ENCODE data around the gene AXDND1.

The AXDND1 gene

DNA sequence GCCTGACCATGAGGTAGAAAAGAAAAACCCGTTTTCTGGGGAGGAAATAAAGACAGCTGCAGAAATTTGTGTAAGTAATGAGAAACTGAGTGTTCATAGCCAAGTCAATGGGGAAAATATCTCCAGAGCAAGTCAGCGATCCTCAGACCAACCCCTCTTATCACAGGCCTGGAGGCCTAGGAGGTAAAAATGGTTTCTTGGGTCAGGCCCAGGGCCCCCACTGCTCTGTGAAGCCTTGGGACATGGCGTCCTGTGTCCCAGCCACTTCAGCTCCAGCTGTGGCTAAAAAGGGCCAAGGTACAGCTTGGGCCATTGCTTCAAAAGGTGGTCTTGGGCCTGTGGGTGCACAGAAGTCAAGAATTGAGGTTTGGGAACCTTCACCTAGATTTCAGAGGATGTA is 108.9 kb downstream of the AXDND1 start:
- Histone ChIP-seq H3K9me3 (replicated peaks; ENCODE audit: insufficient read depth, low read length) (no peaks in the 10 kb centered on the region), H3F3A (ENCODE audit: insufficient read depth, low read length) (no peaks in the 10 kb centered on the region), H3K27me3 (replicated peaks; ENCODE audit: insufficient read depth, low read length) (no peaks in the 10 kb centered on the region), H3K9ac (ENCODE audit: low read length) (no peak overlapping the region), H3K36me3 (replicated peaks; ENCODE audit: insufficient read depth, low read length) (no peaks in the 10 kb centered on the region), H3K27ac (ENCODE audit: low read length) (no peak overlapping the region), H3K4me1 (ENCODE audit: low read length) (no peaks in the 10 kb centered on the region), H3K4me2 (ENCODE audit: low read depth, low read length) (no peak overlapping the region), H2AFZ (ENCODE audit: low read length) (no peak overlapping the region), H3K79me2 (ENCODE audit: low read length) (no peaks in the 10 kb centered on the region), H3K9me2 (replicated peaks; ENCODE audit: insufficient read depth, low read length) (no peaks in the 10 kb centered on the region), H4K20me1 (ENCODE audit: insufficient read depth, low read length) (no peaks in the 10 kb centered on the region), H3K4me3 (ENCODE audit: low read length) (no peak overlapping the region)
- TF ChIP-seq, protein P1, sequence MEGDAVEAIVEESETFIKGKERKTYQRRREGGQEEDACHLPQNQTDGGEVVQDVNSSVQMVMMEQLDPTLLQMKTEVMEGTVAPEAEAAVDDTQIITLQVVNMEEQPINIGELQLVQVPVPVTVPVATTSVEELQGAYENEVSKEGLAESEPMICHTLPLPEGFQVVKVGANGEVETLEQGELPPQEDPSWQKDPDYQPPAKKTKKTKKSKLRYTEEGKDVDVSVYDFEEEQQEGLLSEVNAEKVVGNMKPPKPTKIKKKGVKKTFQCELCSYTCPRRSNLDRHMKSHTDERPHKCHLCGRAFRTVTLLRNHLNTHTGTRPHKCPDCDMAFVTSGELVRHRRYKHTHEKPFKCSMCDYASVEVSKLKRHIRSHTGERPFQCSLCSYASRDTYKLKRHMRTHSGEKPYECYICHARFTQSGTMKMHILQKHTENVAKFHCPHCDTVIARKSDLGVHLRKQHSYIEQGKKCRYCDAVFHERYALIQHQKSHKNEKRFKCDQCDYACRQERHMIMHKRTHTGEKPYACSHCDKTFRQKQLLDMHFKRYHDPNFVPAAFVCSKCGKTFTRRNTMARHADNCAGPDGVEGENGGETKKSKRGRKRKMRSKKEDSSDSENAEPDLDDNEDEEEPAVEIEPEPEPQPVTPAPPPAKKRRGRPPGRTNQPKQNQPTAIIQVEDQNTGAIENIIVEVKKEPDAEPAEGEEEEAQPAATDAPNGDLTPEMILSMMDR (IDR thresholded peaks at IDR 0.05; ENCODE audit: low read length) = no peak
- TF ChIP-seq EZH2phosphoT487 (IDR thresholded peaks at IDR 0.05; ENCODE audit: low read length) = no peak
- no peak for TF ChIP-seq EZH2 (optimal IDR thresholded peaks at IDR 0.05; ENCODE audit: low read depth, low read length)
- no peak for DNase-seq

DNA sequence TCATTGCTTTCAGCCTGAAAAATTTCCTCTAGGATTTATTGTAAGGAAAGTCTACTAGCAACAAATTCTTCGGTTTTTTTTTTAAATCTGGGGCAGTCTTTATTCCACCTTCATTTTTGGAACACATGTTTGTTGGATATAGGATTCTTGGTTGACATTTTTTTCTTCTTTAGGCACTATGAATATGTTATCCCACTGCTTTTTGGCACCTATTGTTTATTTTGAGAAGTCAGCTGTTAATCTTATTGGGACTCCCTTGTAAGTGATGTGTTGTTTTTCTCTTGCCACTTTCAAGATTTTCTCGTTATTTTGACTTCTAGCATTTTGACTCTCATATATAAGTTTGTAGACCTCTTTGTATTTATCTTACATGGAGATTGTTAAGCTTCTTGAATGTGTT is 110.7 kb downstream of the AXDND1 start:
- Histone ChIP-seq H3K9me2 (replicated peaks; ENCODE audit: insufficient read depth, low read length) (no peaks in the 10 kb centered on the region), H3K36me3 (replicated peaks; ENCODE audit: insufficient read depth, low read length) (no peaks in the 10 kb centered on the region), H4K20me1 (ENCODE audit: insufficient read depth, low read length) (no peaks in the 10 kb centered on the region), H3K27ac (ENCODE audit: low read length) (no peak overlapping the region), H3K9me3 (replicated peaks; ENCODE audit: insufficient read depth, low read length) (no peaks in the 10 kb centered on the region), H3K79me2 (ENCODE audit: low read length) (no peaks in the 10 kb centered on the region), H3K27me3 (replicated peaks; ENCODE audit: insufficient read depth, low read length) (no peaks in the 10 kb centered on the region), H3F3A (ENCODE audit: insufficient read depth, low read length) (no peaks in the 10 kb centered on the region), H3K4me1 (ENCODE audit: low read length) (no peaks in the 10 kb centered on the region), H3K4me2 (ENCODE audit: low read depth, low read length) (no peak overlapping the region), H3K4me3 (ENCODE audit: low read length) (no peak overlapping the region), H2AFZ (ENCODE audit: low read length) (no peak overlapping the region), H3K9ac (ENCODE audit: low read length) (no peak overlapping the region)
- TF ChIP-seq EZH2 (optimal IDR thresholded peaks at IDR 0.05; ENCODE audit: low read depth, low read length) (no peak), EZH2phosphoT487 (IDR thresholded peaks at IDR 0.05; ENCODE audit: low read length) (no peak)
- TF ChIP-seq, protein P1 (IDR thresholded peaks at IDR 0.05; ENCODE audit: low read length) = no peak
- DNase-seq = no peak

DNA sequence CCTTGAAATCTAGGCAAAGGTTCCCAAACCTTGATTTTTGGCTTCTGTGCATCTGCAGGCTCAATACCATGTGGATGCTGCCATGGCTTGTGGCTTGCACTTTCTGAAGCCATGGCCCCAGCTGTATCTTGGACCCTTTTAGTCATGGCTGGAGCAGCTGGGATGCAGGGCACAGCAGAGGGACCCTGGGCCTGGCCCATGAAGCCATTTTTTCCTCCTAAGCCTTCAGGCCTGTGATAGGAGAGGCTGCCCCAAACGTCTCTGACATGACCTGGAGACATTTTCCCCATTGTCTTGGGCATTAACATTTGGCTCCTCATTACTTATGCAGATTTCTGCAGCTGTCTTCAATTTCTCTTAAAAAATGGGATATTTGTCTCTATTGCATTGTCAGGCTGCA is 112.6 kb downstream of the AXDND1 start:
- H3K27ac ChIP-seq (ENCODE audit: low read length) = no peak overlapping the region
- no peaks in the 10 kb centered on the region for H4K20me1 ChIP-seq (ENCODE audit: insufficient read depth, low read length)
- H3K9me2 ChIP-seq (replicated peaks; ENCODE audit: insufficient read depth, low read length) = no peaks in the 10 kb centered on the region
- H2AFZ ChIP-seq (ENCODE audit: low read length) = no peak overlapping the region
- H3K79me2 ChIP-seq (ENCODE audit: low read length) = no peaks in the 10 kb centered on the region
- H3K4me3 ChIP-seq (ENCODE audit: low read length) = no peak overlapping the region
- no peaks in the 10 kb centered on the region for H3F3A ChIP-seq (ENCODE audit: insufficient read depth, low read length)
- H3K9me3 ChIP-seq (replicated peaks; ENCODE audit: insufficient read depth, low read length) = no peaks in the 10 kb centered on the region
- H3K9ac ChIP-seq (ENCODE audit: low read length) = no peak overlapping the region
- no peak for TF ChIP-seq EZH2 (optimal IDR thresholded peaks at IDR 0.05; ENCODE audit: low read depth, low read length)
- TF ChIP-seq EZH2phosphoT487 (IDR thresholded peaks at IDR 0.05; ENCODE audit: low read length) = no peak
- TF ChIP-seq, protein P1 (IDR thresholded peaks at IDR 0.05; ENCODE audit: low read length) = no peak
- no peaks in the 10 kb centered on the region for H3K27me3 ChIP-seq (replicated peaks; ENCODE audit: insufficient read depth, low read length)
- no peak overlapping the region for H3K4me2 ChIP-seq (ENCODE audit: low read depth, low read length)
- no peaks in the 10 kb centered on the region for H3K4me1 ChIP-seq (ENCODE audit: low read length)
- no peak for DNase-seq
- H3K36me3 ChIP-seq (replicated peaks; ENCODE audit: insufficient read depth, low read length) = no peaks in the 10 kb centered on the region

Measured in MM.1S (cell line).